ENCODE measurements around the gene SACS.

- no peak for TF ChIP-seq EZH2 (IDR thresholded peaks at IDR 0.05; ENCODE audit: borderline replicate concordance, low read depth, low read length, severe bottlenecking)
- no peak for TF ChIP-seq CTCF (IDR thresholded peaks at IDR 0.05; ENCODE audit: borderline replicate concordance, extremely low read depth, low read length, poor library complexity, severe bottlenecking)
Observed at GRCh38 chr13:23445794-23446193, 12.3 kb upstream of the SACS start.
